NCI-H524 (cell line): Measurements from ENCODE around the gene SEMA5A.

Experiments used
- DNase-seq, 2 experiments: peaks; one replicate each; lab custom pipeline; 2025; lab: John Stamatoyannopoulos, UW

SEMA5A gene

DNA sequence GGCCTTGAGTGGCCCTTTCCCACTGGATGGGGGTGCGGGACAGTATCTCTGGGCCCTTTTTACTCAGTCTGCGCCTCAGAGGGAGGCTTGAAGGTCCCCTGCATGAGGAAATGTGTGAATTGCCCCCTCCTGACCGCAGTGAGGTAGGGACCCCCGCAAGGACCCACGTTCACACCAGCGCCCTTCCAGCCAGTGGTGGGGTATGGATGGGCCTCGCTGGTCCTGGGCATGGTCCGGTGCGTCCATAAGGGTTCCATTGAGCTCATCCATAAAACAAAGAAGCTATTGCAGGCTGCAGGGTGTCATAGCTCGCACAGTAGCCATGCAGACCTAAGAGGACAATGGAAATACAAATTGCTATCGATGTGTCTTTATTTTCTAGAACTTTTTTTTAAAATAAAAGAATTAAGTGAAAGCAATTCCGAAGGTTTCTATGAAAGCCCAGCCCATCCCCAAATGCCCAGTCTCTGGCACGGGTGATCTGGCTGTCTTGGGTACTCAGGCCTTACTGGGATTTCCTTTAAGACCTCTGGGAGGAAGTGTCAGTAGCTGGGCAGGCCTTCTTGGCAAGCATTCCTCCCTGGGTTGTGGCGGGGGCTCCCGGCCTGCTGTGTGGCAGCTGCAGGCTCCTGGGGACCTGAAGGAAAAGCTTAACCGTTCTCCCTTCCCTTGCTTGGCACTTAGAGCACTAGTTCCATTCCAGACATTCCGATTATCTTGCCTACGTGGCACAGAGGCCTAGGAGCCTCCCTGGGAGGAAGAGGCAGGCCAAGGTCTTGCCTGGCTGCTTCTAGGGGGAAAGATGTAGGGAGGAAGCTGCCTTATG is 1.5 kb upstream of the SEMA5A start:
- no peak for DNase-seq

- peak in 1 of 2 experiments; percentile 42 for DNase-seq
These were observed 511 bp downstream of the SEMA5A start for GRCh38 chr5:9545136-9545991.

DNA sequence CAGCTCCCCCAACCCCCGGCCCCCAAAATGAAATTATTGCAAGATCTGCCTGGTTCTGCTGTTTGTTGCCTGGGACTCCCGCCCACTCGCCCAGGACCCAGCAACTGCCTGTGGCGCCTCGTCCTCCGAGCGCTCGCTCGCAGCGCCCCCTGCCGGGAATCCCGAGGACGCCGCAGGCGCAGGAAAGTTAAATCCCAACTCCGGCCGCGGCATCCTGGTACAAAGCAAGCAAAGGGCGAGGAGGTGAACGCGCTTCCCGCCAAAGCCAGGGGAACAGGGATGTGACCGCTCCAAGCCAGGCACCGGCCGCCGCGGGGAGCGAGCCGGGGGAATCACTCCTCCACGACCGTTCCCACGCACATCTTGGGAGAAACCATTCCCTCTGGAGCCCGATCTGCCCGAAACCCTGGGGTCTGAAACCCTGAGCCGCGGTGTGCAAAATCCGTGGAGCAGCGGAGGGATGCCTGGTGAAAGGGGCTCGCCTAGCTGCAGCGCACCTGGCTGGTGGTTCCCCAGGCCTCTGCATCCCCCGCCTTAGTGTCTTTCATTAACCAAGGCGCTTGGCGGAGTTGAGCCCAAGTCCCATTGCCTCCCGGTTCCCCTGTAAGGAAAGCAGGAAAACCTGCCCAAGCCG is 1.3 kb downstream of the SEMA5A start:
- DNase-seq, result peak; percentile 72 to 87

DNA sequence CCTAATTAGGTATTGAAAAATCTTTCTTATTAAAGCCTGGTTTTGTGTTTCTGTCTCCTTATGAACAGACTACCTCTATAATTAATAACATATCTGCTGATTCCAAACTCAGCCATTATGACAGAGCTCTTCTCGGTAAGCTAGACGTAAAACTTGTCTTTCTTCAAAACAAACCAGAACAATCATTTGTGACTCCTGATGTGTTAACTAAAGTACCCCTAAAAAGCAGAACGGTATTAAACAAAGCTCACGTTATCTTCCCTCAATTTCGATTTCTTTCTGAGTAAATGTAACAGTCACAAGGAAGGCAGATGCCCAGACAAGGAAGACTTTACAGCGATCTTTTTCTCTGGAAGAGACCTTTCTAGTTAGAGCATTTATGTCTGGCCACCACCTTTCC is 1.8 kb downstream of the SEMA5A start:
- no peak for DNase-seq

DNA sequence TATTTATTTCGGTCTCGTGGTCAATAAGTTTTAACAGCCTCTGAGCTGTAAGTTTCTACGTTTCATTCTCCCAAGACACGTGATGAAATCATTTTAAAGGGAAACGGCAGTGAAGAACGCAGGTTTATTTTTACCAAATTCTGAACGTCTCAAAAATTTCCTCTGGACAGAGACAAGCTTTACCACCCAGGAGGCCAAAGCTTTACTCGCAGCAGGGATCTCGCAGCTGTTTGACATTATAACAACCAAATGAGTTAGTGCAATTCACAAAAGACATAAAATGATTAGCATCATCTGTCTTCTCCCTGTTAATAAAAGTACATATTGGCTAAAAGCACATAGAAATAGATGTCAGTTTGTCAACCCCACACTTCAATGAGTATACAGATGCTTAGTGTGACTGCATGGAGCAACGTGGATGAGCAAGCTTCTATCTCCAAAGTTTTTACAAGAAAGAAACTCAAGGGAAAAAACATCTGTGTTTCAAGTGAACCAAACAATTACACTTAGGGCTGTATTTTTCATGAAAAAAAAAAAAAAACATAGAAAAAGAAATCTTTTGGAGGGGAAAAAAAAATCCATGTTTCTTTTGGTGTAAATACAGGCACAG is 2.5 kb downstream of the SEMA5A start:
- no peak for DNase-seq

- DNase-seq, result no peak
These were observed 5.1 kb downstream of the SEMA5A start for GRCh38 chr5:9540791-9541190.

- DNase-seq, result no peak
These were observed 7.4 kb downstream of the SEMA5A start for GRCh38 chr5:9538504-9538903.

DNA sequence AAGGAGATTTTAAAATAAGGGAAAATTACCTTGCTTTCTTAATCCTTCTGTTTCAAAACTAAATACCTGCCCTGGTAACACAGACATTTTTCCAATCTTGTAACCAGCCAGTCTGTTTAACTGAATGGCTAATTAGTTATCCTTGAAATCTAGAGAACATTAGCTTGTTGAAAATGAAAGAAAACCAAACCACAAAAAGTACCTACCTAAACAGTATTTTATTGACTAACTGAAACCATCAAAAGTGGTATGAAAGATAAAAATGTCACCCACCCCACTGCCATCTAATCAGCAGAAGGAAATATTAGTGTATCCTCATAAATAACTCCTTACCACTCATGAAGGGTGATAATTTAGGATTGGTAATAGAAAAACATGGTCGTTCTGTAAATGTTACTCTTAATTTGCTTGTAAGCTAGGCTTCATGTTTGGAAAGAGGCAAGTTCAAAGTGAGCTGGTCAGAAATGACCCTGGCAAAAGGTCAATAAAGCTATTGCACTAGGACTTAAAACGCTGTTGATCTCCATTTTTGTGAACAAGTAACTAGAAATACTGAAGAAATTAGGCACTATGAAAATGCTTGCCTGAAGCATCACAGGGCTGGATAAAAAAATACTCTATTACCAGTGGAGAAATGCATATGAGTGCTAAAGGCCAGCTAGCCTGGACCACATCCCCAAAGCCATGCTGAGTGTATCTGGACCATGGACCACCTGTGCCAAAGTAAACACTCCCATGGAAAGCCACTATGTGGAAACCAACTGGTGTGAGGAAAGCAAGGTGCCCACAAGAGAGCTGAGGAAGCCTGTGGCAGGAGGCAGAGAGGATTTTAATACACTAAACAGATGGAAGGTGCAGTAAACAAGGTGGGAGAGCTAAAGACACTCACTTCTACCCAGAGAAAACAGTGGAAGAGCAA is 8.4 kb downstream of the SEMA5A start:
- peak; percentile 15 to 61 for DNase-seq

DNA sequence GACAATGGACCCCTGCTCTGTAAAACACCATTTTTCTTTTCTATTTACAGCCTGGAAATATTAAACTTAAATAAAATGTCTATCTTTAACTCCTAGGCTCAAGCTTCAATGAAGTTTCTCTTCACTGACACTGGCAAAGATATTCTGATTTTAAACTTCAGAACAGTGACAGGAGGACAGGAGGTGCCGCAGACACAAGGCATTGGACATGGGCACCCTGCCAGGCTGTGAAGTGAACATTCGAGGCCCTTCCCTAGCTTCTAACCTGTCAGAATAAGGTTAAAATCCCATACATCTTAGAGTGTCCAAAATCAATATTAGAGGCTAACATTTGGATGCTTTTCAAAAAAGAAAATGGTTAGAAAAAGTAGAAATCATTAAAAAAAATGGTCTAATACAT is 9.2 kb downstream of the SEMA5A start:
- DNase-seq, result no peak

DNA sequence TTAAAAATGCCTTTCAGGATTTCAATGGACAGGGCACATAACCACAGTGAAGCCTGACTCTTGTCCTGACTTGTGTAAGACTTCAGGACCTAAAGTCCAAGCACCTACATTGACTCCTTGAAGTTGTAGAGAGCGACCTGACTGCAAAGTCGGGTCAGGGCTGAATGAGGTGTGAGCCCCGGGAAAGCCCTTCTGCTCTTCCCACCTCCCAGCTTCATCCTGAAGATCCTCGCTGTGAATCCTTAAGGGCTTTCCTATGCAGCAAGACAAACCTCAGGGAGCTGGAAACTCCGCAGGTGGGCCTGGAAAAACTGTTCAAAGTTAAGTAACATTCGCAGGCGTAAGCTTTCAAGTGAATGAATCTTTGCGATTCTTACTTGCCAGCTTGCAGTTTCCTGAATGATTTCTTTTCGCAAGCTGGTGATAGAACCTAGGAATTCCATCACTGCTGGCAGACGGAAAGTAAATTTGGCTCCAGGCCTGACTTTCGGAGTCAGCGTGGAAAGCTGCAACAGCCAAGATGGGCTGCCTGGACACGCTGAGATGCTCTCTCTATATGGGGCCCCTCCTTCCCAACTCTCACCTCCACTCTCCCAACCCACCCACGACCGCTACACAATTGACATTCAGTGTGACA is 10.9 kb downstream of the SEMA5A start:
- DNase-seq, result no peak

DNA sequence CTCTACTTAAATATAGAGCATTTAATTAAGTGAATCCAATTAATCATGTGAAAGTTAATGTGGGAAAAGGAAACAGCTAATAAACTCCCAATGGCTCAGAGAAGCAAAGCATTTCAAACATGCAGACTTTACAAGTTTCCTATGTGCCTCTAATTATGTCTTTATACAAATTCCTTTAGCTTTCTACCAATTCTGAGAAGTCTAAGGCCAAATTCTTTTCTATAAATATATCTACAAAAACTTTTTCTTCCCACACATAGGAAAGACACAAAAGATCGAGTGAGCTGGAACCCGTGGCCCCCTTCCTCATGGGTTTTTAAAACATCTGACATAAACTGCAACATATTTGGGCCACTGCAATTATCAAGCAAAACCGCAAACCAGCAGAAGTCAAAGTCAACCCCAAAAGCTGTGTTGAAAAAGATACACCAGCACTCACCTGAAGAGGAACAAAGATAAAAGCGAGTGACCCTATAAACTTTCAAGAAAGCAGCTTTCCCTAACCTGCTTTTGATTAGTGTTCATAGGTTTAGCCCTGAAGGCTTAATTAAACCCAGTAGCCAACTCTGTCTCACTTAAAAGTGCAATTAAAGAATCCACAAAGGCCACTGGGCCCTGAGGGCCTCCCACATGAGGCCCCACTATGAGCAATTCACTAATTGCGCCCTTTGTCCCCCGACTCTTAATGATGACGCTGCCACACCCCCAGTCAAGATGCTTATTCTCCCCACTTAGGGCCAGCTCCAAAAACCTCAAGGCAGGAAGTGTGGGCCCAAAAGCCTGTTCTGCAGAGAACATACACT is 12.1 kb downstream of the SEMA5A start:
- DNase-seq, result no peak

DNA sequence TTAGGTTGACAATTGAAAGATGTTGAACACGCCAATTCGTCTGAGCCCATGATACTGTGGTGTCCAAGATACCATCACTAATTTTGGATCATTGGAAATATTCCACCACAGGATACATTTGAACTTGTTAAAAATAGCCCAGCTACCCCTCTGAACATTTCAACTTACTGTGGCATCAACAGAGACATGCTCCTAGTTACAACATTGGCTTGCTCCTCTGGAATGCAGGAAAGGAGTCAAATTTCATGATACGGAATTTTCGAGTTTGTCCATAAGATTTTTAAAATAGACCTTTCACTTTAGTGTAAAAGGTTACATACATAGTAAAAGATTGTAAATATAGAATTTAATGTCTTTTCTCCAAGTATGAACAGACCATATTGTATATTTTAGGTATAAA is 12.8 kb downstream of the SEMA5A start:
- DNase-seq, result no peak

- no peak for DNase-seq
These were observed 16.4 kb downstream of the SEMA5A start for GRCh38 chr5:9529513-9529912.

GRCh38 chr5:9529041-9529480 is 16.8 kb downstream of the SEMA5A start:
- no peak for DNase-seq

DNA sequence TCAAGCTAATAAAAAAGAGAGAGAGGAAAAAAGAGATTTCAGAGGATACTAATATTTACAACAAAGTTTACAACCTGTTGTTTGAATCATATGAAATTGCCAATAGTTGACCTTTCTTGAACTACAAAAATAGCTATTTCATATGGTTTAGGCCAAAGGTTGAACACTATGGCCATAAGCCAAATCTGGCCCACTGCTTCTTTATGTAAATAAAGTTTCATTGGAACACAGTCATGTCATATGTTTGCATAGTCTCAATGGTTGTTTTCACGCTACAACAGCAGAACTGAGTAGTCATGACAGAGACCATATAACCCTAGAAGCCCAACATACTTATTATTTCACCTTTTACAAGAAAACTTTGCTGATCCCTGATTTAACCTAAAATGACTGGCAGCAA is 20.9 kb downstream of the SEMA5A start:
- DNase-seq, result no peak

- no peak for DNase-seq
These were observed 22.6 kb downstream of the SEMA5A start for GRCh38 chr5:9523090-9523823.

- DNase-seq, result no peak
These were observed 26.3 kb downstream of the SEMA5A start for GRCh38 chr5:9519537-9519936.

GRCh38 chr5:9516591-9516990 is 29.3 kb downstream of the SEMA5A start:
- DNase-seq, result peak in 1 of 2 experiments; percentile 35

GRCh38 chr5:9515436-9515835 is 30.4 kb downstream of the SEMA5A start:
- DNase-seq, result no peak
